HL-60/S4 treated with phorbol 12-myristate 13-acetate at 8.2 ng/mL for 4 days and 3 days (cell line): ENCODE measurements around the gene DHX16.
"Not testable (repeated sequence)": the region's sequence is repeated elsewhere in the genome, so short reads cannot be mapped to it uniquely, and the experiment has no call there.

ENCODE experiments used
- in situ Hi-C: fragments of 300-500 bp; cut with MboI; formaldehyde crosslinking; loops from 2 replicates; pipeline ENCODE4 v1.15.0; 2022; ENCODE audit warnings: low sequenced_read_pairs

Gene DHX16

DNA sequence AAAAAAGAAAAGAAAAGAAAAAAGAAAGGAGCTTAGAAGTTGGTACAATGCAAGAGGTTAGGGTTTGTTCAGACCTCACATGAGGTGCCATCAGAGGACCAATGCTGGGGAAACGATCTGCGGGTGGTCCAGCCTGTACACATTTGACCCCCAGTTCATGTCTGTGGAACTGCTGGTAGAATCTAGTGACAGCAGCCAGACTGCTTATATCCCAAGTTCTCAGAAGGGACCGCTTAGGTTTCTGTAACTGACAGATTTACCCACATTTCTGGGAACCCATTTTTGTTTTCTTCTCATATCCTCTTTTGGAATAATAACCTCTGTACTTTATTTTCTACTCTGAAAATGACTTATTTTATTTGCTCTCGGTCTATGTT lies 8.9 kb upstream of the DHX16 start:
- in situ Hi-C loops = loop anchor here (5.0 kb wide), 1 partner anchor 36 kb away; the partner anchor contains the start of gene MDC1

DNA sequence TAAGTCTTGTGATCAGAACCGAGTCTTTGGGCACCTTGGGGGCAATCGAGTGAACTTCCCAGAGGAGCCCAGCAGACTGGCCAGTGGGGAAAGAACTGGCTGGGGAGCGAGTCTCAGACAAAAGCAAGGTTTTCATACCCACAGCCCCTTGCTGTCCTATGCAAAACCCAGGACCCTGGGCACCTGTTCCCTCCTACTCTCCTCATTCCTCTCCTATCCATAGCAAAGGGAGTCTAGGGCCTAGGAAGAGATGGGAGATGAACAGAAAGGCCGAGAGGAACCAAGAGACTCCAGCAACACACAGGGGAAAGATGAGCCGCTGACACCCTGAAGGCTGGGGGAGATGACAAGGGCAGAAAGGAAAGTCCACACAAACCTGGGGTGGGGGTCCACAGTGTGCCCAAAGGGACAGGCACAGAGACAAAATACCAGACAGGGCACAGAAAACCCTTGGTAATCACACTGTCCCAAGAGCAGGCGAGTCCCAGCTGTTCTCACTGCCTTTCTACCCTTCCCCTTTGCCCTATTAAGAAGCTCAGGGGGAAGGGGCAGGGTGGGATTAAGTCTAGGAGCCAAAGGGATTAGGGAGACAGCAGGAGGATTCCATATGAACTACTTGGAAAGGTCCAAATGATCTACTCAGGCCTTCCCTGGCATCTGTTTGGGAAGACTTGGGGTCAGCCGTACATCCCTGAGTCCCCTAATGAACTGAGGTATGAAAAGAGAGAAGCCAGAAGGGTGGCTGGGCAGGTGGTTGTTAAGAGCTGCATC lies 7.1 kb upstream of the DHX16 start:
- in situ Hi-C loops = loop anchor here (5.0 kb wide), 1 partner anchor 37 kb away; the partner anchor contains the start of gene MDC1

DNA sequence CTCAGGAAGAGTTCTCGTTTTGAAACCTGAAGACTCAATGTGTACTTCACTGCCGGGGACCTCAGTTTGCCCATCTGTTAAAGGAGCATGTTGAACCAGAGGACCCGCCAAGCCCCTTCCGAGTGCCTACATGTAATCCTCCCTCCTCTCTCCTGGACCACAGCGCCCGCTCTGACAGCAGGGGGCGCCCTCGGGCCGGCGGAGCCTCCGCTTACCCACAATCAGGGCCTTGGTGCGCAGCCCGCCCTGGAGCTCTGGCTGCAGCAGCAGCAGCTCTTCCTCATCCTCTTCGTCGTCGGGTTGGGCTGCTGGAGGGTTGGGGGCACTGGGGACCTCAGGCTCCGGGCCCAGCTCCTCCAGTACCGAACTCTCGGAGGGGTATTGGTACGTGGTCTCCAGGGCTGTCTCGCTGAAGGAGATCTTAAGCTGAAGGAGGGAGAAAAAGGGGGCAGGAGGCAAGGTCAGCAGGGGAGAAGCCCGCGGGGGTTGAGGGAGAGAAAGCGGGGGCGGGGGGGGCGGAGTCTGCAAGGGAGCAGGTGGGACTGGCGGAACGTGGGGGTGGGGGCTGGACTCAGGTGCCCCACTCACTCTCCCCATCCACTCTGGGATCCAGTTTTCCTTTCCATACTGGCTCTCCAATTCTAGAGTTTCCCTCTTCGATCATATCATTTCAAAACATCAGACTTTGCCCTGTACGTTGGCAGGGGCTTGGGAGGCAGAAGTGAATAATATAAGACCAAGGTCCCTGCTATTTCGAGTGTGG lies 6.3 kb upstream of the DHX16 start:
- in situ Hi-C loops = no loop called here

DNA sequence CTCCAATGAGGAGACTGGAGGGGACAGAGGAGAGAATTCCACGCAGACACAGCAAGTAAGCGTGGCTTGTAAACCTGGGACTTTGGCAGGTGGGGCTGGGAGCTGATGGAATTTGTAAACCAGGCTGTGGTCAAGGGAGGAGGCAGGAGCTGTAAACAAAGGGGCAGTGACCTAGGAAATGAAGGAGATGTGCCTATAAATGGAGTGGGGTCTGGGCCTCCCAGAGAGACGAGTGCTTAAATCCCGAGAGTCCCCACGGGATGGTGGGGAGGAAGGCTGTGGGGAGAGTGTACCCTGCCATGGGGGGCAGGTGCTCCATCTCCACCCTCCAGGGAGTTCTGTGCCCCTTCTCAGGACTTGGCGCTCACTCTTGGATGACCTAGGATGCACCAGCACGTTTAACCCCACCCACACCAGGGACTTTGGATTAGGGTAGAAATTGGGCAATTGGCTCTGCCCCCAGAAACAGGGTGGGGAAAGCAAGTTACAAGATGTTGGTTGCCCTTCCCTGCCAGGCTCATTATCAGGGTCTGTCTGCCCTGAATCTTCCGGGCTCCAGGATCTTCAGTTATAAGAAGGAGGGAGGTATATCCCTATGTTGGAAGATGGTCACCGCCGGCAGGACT lies 4.0 kb upstream of the DHX16 start:
- in situ Hi-C loops = no loop called here

DNA sequence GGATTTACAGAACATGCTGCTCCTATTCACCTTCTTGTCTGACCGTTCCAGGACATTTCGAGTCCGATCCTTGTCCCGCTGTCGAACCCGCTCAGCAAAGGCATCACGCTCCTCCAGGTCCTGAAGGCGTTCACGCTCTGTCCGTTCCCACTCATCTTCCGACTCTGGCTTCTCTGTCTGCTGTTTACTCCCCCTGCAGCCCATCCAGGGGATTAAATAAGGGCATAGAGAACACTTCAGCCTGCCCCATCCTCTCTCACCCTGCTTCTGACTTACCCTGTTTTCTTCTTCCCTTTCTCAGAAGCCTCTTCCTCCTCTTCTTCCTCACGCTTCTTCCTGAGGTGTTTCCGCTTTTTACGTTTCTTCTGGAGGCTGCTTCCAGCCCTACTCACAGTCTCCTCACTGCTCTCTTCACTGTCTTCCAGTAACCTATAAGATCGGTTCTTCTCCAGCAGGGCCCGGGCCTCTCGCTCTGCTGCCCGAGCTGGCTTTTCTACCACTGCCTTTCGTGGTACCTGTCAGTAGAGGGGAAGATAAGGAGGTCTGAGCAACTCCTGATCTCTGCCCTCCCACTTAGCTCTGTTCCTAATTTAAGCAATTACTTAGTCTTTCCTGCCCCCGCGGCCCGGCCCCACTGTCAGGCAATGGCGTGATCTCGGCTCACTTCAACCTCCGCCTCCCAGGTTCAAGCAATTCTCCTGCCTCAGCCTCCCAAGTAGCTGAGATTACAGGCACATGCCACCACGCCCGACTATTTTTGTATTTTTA lies 1.9 kb downstream of the DHX16 start:
- in situ Hi-C loops = no loop called here

DNA sequence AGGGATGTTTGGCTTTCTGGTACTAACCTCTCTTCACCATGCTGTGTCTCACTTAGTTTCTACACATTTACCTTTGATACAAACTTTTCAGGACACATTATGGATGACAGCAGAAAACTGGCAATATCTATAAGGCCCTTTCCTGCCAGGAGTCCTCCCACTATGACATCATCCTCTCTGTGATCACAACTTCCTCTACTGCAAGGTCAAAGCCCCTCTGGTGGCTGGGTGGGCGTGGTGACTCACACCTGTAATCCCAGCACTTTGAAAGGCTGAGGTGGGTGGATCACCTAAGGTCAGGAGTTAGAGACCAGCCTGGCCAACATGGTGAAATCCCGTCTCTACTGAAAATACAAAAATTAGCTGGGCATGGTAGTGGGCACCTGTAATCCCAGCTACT lies 6.5 kb downstream of the DHX16 start:
- in situ Hi-C loops = not testable (repeated sequence)

DNA sequence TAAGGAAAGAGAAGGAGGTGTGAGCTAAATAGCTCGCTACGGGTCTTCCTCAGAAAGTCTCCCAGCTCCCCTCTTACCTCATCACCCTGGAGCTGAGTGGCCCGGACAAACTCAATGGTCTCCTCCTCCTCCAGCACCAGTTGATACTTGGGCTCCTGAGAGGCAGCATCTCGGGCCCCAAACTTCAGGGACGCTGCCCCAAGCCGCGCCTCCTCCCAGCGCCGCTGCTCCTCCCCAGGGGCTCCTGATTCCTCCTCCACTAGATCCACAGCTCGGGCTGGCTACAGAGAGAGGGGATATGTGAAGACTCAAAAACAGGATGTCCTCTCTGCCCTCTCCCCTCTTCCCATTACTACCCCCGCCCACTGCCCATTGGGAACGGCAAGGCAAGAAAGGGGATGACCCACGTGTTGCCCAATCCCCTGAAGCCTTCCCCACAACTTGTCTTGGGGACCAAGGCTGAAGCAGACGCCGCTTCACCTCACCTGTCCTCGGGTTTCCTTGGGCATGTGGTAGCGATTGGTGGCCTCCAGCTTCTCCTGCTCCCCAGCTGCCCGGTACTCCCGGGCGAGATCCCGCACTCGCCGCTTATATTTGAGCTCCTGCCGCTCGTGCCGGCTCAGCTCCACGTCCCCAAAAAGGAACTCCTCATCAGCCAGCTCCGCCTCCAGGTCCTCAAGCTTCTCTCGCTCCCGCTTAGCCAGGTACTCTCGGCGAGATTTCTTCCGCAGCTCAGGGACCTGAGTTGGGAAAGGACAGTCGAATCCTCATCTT lies 7.6 kb downstream of the DHX16 start:
- in situ Hi-C loops = no loop called here

DNA sequence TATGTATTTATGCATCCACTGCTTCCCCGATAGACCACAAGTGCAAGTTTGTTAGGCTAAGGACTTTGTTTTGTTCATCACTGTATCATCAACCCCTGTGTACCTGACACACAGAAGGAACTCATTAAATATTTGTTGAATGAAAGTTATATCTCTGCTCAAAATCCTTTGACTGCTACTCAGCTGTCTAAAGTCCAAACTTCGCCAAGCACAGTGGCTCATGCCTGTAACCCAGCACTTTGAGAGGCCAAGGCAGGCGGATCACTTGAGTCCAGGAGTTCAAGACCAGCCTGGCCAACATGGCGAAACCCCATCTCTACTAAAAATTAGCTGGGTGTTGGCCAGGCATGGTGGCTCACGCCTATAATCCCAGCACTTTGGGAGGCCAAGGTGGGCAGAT lies 14.9 kb downstream of the DHX16 start:
- in situ Hi-C loops = not testable (repeated sequence)

DNA sequence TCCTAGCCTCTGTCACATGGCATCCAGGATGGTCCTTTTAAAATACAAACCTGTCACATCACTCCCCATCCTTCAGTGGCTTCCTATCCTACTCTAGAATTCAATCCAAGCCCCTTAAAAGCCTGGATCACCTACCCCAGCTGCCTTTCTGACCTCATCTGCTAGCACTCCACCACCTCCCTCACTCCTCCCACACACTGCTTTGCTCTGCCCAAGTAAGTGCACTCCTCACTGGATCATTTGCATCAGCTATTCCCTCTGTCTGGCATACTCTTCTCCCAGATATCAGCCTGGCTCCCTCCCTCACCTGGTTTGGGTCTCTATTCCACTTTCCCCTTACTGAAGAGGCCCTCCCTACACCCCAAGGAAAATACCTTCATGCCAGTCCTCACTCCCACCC lies 15.4 kb downstream of the DHX16 start:
- in situ Hi-C loops = no loop called here

DNA sequence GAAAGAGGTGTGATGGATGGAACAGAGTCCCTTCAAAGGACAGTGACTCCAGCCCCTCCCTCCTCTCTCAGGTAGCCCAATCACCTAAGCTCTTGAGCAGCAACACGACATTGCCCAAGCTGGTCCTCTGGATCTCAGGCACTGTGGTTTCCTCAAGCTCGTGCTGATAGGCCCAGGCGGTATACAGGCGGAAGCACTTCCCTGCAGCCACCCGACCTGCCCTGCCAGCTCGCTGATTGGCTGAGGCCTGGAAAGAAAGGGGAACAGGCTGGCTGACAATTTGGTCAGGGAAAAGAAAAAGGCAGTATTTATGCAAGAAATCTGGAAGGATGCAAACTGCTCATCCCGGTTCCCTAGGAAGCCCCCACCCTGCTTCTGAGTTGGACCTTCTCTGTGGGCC lies 16.3 kb downstream of the DHX16 start:
- in situ Hi-C loops = no loop called here

DNA sequence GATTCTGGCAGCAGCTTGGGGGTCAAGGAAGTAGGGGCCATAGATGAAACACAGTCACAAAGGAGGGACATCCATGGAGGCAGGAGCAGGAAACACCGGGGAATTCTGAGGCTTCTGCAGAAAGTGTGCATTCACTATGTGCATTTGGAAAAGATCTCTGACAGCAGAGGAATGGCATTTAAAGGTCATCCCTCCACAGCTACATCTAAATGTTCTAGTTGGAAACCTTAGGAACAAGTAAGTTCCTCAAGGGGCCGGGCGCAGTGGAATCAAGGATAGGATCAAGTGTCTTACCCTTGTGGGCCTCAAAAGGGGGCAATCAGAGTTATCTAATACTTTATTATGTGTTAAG lies 17.1 kb downstream of the DHX16 start:
- in situ Hi-C loops = no loop called here

DNA sequence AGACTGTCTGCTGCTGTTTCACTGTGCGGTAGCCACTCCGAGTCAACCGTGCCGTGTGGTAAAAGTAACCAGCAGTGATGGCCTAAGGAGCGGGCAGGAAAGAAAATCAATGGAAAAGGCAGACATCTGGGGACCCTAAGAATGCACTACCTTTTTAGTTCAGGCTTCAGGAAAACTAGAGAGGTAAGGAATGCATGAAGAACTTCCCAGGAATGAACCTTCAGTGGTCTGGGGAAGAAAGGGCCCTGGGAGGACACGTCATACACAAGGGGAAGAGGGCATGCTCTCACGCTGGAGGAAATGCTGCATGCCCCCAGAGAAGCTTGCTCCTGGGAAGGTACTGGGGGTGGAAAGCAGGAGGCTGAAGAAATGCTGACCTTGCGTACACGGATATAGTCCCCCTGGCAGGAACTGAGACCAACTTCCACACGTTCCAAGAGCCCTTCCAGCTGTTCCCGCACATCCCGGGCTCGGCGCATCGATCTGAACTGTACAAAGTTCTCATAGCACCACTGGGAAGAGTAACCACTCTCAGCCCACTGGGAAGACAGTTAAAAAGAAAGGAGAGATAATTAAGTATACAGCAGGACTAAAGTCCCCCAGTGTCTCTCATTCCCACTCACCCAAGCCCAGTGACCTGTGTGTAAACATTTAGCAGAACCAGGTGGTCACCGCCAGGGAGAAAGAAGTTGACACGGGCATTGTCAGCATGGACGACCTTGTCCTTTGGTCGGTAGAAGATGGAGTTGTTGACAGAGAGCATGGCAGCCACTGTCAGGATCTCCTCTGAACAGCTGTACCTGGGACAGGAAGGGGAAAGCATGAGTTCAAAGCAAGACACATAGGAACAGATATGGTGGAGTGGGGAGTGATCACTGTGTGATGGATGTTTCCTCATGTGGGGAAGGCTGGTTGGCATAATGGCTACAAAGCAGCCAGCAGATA lies 17.7 kb downstream of the DHX16 start:
- in situ Hi-C loops = no loop called here

DNA sequence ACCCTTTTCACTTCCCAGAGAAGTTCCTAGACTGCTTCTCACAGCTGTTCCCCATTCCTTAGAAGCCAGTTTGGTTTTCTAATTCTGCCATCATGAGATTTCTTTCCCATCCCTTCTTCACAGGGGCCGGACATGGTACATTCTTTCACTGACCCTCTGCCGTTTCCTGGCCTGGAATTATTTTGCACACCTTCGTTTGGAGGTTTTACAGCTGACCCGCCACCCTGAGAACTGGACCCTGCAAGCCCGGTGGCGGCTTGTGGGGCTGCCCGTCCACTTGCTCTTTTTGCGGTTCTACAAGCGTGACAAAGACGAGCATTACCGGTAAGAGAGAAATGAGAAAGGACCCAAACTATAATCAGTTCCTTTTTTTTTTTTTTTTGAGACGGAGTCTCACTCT lies 21.7 kb downstream of the DHX16 start:
- in situ Hi-C loops = no loop called here

DNA sequence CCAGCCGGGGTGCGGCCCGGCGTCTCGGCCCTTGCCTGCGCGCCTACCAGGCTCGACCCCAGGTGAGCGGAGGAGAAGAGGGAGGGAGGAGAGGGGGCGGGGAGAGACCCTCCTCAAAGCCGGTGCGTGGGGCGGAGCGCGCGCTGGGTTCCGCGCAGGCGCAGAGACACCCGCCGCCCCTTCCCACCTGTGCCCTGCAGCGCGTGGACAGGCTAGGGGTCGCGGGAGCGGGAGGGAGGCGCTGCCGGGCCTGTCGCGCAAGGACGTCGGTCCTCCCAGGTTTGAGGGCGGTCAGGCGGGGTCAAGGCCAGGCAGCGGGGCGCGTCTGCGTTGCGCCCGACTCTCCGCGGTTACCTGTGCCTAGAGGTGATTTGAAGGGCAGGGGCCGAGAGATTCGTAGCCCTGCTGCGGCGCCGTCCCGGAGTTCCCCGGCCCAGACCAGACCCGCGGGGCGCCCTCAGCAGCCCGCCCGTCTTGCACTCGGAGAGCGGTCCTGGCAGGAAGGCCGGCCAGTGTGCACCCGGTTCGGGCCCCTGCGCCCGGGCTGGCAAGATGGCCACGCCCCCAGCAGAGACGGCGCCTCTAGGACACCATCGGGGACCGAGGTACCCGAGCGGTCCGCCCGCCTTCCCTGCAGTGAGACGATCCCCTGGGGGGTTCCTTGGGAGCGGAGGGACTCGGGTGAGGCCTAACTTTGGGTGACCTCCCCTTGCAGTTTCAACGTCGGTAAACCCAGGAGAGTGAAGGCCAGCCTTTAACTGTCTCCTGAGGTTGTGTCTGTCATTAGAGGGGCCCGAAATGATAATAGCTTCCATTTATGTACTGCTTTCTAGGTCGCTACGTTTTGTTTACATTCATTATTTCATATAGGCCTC lies 25.3 kb downstream of the DHX16 start:
- in situ Hi-C loops = no loop called here

DNA sequence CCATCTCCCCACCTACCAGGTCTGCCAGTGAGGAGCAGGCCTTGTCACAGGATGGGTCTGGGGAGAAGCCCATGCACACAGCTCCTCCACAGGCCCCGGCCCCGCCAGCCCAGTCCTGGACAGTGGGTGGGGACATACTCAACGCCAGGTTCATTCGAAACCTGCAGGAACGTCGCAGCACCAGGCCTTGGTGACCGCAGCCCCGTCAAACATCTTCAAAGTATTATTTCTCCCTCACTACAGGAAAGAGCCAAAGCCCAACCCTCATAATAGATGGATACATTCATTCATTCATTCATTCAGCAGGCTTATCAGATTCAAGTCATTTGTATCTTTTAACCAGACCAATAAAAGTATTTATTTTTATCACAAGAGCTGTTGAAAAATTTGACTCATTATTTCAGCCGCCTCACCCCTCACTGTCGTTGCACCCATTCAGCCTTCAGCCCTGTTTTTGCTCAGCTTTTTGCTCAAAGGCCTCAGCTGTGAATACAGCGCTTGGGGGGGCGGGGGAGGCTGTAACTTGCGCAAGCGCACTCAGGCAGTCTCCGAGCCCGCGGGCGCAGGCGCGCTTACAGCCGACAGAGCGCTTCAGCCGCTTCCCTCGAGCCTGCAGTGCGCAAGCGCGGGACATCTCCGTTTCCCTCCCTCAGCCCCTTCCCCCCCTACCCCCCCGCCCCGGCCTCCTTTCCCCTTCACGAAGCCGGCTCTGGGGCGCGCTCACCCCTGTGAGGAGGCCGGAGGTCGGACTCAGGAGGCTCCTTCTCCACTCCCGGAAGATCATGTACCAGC lies 26.2 kb downstream of the DHX16 start, which contains the start of gene C6orf136:
TSS of gene C6orf136 (plus strand) at position 684 of the 792 bp plus-strand sequence. CDS start at position 783, 99 bp downstream.
- in situ Hi-C loops = no loop called here

DNA sequence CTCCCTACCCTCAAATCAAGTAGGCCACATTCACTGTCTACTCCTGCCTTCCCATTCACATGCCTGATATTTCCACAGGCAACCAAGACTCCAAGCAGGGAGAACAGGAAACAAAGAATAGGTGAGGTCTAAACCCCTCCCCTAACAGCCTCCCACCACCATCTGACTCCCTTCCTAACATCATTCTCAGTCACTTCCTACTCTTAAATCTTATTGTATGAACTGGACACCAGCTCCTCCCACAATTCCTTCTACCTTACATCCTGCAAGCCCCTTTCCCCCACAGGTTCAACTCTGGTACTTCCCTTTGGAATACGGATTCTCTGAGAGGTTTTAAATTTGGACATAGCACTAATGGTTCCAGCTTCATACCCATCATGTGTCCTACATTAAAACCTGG lies 26.8 kb downstream of the DHX16 start:
- in situ Hi-C loops = no loop called here

DNA sequence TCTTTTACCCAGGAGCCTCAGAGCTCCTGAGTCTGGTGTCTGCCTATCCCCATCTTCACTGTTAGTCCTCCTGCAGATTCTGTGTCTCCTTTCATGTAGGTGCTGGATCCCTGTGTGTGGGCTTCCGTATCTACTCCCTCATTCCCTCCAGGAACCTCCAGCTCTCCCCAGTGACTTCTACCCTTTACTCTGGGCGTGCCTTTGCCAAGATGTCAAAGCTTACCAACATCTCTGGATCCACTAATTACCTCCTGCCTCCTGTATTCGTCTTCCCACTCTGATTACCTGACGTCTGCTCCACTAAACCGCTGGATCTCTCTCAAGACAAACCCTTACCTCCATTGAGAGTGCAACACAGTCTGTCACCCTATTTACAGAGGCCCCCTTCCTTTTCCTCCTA lies 28.0 kb downstream of the DHX16 start:
- in situ Hi-C loops = no loop called here
